ENCODE results near the gene CECR2.
"Not testable (repeated sequence)": the region's sequence is repeated elsewhere in the genome, so short reads cannot be mapped to it uniquely, and the experiment has no call there.

CECR2 gene

DNA sequence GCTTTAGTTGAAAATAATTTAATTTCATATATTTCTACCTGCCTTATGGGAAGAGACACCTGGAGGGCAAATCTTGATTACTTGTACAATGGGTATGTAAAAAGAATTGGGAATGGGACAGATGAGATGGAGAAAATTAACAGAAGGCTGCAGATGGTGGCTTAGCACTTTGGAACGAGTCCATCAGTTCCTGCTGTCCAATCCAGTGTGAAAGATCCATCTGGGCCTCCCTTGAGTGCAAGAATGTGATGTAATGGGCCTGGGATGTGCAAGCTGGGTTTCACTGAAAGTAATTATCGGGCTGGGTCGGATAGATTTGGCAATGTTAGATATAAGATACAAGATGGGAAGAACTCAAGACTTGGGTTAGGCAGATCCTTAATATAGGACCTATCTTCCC lies 42.0 kb downstream of the CECR2 start:
- H3K4me1 ChIP-seq, result no peaks in the 10 kb centered on the region
- H3K27me3 ChIP-seq, result no peaks in the 10 kb centered on the region
- TF ChIP-seq, protein P1, sequence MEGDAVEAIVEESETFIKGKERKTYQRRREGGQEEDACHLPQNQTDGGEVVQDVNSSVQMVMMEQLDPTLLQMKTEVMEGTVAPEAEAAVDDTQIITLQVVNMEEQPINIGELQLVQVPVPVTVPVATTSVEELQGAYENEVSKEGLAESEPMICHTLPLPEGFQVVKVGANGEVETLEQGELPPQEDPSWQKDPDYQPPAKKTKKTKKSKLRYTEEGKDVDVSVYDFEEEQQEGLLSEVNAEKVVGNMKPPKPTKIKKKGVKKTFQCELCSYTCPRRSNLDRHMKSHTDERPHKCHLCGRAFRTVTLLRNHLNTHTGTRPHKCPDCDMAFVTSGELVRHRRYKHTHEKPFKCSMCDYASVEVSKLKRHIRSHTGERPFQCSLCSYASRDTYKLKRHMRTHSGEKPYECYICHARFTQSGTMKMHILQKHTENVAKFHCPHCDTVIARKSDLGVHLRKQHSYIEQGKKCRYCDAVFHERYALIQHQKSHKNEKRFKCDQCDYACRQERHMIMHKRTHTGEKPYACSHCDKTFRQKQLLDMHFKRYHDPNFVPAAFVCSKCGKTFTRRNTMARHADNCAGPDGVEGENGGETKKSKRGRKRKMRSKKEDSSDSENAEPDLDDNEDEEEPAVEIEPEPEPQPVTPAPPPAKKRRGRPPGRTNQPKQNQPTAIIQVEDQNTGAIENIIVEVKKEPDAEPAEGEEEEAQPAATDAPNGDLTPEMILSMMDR (IDR thresholded peaks at IDR 0.05; ENCODE audit: low read depth, low read length), result no peak
- H3K4me3 ChIP-seq (ENCODE audit: low read depth, low read length), result no peak overlapping the region
- no peaks in the 10 kb centered on the region for H3K9me3 ChIP-seq
- no peaks in the 10 kb centered on the region for H3K36me3 ChIP-seq
- no peak for DNase-seq

DNA sequence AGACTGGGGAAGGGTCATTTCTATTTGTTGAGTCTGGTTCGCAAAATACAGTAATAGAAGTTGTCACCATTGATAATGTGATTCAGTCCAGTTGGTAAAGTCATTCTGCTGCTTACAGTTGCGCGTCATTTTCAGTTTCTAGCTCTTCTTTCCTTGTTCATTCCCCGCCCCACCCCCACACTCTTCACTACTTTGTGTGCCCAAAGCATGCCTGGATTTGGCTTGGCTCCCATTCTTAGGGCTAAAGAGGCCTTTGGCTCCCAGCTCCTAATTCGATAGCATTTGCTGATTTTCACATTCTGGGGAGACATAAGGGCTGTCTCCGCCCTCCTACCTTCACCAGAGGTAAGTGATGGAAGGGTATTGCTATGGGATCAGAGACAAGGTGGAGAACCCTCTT lies 43.0 kb downstream of the CECR2 start:
- Histone ChIP-seq H3K4me3 (ENCODE audit: low read depth, low read length) (no peak overlapping the region), H3K27me3 (no peaks in the 10 kb centered on the region), H3K9me3 (no peaks in the 10 kb centered on the region), H3K36me3 (no peaks in the 10 kb centered on the region), H3K4me1 (no peaks in the 10 kb centered on the region)
- DNase-seq, result no peak
- TF ChIP-seq, protein P1 (IDR thresholded peaks at IDR 0.05; ENCODE audit: low read depth, low read length), result no peak

DNA sequence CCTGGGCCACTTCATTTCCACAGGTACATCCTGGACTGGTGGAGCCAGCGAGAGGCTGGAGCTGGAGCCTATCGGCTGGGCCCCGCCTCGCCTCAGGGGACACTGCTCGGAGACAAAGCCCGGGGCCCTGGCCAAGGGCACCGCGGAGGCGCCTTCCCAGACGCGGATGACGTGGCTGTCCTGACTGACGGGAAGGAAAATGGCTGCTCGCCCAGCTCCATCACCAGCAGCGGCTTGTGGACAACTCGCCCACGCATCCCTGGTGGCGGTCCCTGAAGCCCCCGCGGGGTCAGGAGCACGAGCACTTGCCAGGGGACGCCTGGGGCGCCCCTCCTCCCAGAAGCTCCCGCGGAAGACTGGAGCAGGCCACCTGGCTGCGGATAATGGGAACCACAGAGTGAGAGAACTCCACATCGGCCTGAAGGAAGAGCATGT lies 49.6 kb downstream of the CECR2 start:
- TF ChIP-seq, protein P1 (IDR thresholded peaks at IDR 0.05; ENCODE audit: low read depth, low read length), result no peak
- no peak for DNase-seq
- no peaks in the 10 kb centered on the region for H3K27me3 ChIP-seq
- no peak overlapping the region for H3K4me3 ChIP-seq (ENCODE audit: low read depth, low read length)
- no peaks in the 10 kb centered on the region for H3K9me3 ChIP-seq
- H3K4me1 ChIP-seq, result no peaks in the 10 kb centered on the region
- H3K36me3 ChIP-seq, result no peaks in the 10 kb centered on the region

DNA sequence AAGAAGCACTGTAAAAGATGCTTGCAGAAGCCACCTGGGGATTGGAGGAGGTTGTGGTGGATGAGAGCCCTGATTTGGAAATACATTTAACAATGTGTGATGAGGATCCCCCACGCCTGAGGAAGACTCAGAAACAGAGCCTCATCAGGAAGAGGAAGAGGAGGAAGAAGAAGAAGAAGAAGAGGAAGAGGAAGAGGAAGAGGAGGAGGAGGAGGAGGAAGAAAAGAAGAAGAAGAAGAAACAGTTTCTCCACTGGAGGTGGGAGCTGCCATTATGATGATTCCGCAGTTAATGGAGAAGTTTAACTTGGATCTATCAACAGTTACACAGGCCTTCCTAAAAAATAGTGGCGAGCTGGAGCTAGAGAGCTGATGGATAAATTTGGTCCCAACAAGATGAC lies 50.1 kb downstream of the CECR2 start:
- DNase-seq, result no peak
- Histone ChIP-seq H3K9me3 (no peaks in the 10 kb centered on the region), H3K4me1 (no peaks in the 10 kb centered on the region), H3K36me3 (no peaks in the 10 kb centered on the region), H3K27me3 (no peaks in the 10 kb centered on the region), H3K4me3 (ENCODE audit: low read depth, low read length) (no peak overlapping the region)
- TF ChIP-seq, protein P1 (IDR thresholded peaks at IDR 0.05; ENCODE audit: low read depth, low read length), result no peak

DNA sequence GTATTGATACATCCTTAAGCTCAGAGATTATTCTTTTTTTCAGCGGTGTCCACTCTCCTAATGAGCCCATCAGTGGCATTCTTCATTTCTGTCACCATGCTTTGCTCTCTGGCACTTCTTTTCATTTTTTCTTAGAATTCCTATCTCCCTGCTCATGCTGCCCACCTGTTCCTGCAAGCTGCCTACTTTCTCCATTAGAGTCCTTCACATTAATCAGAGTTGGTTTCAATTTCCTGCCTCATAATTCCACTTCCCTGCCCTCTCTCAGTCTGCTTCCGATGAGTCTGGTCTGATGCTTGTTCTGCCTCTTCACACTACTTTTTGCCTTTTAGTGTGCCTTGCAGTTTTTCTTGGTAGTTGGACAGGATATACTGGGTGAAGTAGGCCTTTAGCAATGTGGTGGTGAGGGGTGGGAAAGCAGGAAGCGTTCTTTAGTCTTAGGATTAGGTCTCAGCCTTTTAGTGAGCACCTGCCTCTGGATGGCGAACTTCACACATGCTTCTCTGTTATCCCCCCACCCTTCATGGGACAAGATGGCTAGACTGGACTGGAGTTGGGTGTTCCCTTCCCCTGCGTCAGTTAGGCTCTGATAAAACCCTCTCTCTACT lies 53.6 kb downstream of the CECR2 start:
- H3K4me1 ChIP-seq, result no peaks in the 10 kb centered on the region
- H3K36me3 ChIP-seq, result no peaks in the 10 kb centered on the region
- no peaks in the 10 kb centered on the region for H3K9me3 ChIP-seq
- no peaks in the 10 kb centered on the region for H3K27me3 ChIP-seq
- TF ChIP-seq, protein P1 (IDR thresholded peaks at IDR 0.05; ENCODE audit: low read depth, low read length), result no peak
- no peak overlapping the region for H3K4me3 ChIP-seq (ENCODE audit: low read depth, low read length)
- no peak for DNase-seq

DNA sequence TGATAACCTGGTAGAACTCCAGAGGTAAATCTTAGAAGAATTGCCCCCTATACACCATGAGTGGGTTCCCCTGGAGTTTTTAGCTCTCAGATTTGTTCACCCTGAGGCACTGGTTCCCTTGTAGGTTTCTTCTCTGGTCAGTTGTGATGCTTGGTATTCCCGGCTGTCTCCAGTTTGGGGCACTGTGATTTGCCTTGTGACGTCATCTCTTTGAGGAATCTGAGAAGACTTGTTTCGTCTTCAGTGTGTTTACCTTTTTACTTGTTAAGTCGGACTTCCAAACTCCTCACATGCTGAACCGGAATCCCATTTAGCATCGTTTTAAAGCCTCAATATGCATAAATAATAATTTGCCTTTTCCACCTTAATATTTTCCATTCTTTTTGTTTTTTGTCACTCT lies 54.4 kb downstream of the CECR2 start:
- Histone ChIP-seq H3K27me3 (no peaks in the 10 kb centered on the region), H3K9me3 (no peaks in the 10 kb centered on the region), H3K36me3 (no peaks in the 10 kb centered on the region), H3K4me1 (no peaks in the 10 kb centered on the region), H3K4me3 (ENCODE audit: low read depth, low read length) (no peak overlapping the region)
- no peak for DNase-seq
- TF ChIP-seq, protein P1 (IDR thresholded peaks at IDR 0.05; ENCODE audit: low read depth, low read length), result no peak

DNA sequence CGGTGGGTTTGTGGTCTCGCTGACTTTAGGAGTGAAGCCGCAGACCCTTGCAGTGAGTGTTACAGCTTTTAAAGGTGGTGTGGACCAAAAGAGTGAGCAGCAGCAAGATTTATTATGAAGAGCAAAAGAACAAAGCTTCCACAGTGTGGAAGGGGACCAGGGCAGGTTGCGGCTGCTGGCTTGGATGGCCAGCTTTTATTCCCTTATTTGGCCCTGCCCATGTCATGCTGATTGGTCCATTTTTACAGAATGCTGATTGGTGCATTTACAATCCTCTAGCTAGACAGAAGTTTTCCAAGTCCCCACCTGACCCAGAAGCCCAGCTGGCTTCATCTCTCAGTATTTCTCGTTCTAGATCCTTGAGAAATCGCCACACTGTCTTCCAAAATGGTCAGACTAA lies 58.3 kb downstream of the CECR2 start:
- not testable (repeated sequence) for H3K36me3 ChIP-seq; H3K9me3 ChIP-seq; H3K4me3 ChIP-seq (ENCODE audit: low read depth, low read length); H3K27me3 ChIP-seq; DNase-seq; H3K4me1 ChIP-seq

All from BE2C (cell line).